ENCODE measurements around the gene SUGP2. TPM values are rescaled to one million over a fixed set of nuclear protein-coding genes. Genes with fewer than 3 reads are reported as not detected.

SUGP2 gene
- total RNA-seq, 3 donors from 2014 or later: 65.4 to 93.4 (median 69.8) TPM

DNA sequence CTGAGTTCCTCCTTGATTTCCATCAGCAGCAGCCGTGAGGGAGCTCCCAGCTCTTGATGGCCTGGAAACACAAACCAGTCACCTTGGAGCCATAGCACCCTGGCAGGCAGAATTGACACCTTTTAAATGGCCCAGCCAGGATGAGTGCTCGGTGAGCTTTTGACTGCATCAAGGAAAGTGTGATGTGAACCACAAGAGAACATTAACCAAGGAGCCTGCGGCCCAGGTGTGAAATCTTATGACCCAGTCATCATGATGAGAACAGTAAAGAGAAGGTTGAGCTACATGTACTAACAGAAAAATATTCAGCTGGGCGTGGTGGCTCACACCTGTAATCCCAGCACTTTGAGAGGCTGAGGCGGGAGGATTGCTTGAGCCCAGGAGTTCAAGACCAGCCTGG is 22.8 kb downstream of the SUGP2 start:
- no peak for DNase-seq
- no peak for ATAC-seq
- no peak overlapping the region for H3K4me3 ChIP-seq
- no peaks in the 10 kb centered on the region for H3K9me3 ChIP-seq
- no peaks in the 10 kb centered on the region for H3K4me1 ChIP-seq (ENCODE audit: low read depth)
- intact Hi-C loops (cut with DNase I, micrococcal nuclease): no loop called here
- TF ChIP-seq, protein P1, sequence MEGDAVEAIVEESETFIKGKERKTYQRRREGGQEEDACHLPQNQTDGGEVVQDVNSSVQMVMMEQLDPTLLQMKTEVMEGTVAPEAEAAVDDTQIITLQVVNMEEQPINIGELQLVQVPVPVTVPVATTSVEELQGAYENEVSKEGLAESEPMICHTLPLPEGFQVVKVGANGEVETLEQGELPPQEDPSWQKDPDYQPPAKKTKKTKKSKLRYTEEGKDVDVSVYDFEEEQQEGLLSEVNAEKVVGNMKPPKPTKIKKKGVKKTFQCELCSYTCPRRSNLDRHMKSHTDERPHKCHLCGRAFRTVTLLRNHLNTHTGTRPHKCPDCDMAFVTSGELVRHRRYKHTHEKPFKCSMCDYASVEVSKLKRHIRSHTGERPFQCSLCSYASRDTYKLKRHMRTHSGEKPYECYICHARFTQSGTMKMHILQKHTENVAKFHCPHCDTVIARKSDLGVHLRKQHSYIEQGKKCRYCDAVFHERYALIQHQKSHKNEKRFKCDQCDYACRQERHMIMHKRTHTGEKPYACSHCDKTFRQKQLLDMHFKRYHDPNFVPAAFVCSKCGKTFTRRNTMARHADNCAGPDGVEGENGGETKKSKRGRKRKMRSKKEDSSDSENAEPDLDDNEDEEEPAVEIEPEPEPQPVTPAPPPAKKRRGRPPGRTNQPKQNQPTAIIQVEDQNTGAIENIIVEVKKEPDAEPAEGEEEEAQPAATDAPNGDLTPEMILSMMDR (IDR thresholded peaks at IDR 0.05): no peak
- peaks cover 10% of the 10 kb centered on the region for H3K36me3 ChIP-seq (ENCODE audit: low read depth)

DNA sequence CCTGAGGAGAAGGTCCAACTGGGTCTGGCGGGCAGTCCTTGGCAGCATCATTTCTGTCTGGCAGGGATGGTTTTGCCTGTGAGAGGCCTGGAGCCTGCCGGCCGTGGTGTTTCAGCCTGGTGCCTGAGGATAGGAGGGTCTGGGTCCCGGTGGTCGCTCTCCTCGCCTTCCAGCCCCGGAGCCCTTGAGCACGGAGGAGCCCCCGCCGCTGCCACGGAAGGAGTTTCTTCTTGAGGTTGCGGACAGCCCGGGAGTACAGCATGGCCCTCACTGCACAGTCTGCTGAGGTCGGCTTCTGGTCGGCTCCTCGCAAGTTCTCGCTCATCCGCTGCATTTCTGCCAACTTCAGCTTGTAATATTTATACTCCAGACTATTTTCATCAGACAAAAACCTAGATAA is 23.4 kb downstream of the SUGP2 start:
- no peak overlapping the region for H3K4me3 ChIP-seq
- H3K36me3 ChIP-seq (ENCODE audit: low read depth): peaks cover 10% of the 10 kb centered on the region
- no peak for ATAC-seq
- TF ChIP-seq, protein P1 (IDR thresholded peaks at IDR 0.05): no peak
- no peaks in the 10 kb centered on the region for H3K9me3 ChIP-seq
- intact Hi-C loops (cut with DNase I, micrococcal nuclease): no loop called here
- no peak for DNase-seq
- no peaks in the 10 kb centered on the region for H3K4me1 ChIP-seq (ENCODE audit: low read depth)

DNA sequence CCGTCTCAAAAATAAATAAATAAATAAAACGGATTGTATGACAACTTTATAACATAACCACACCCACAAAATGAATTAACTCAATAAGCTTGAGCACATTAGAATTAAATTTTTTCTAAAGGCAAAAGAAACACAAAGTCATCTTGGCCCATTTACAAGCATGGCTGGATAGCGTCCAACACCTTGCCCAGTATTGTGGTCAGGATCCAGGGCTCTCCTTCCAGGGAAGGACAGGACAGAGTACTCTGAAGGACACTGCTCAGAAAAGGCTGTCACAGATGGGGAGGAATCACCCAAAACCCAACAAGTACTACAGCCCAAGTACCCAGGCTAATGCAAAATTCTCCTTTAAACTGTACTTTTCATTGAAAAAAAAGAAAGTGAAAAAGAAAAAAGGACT is 27.1 kb downstream of the SUGP2 start:
- DNase-seq (no peak), ATAC-seq (no peak)
- Histone ChIP-seq H3K36me3 (ENCODE audit: low read depth) (peaks cover 10% of the 10 kb centered on the region), H3K9me3 (no peaks in the 10 kb centered on the region), H3K4me3 (no peak overlapping the region), H3K4me1 (ENCODE audit: low read depth) (no peaks in the 10 kb centered on the region)
- intact Hi-C loops (cut with DNase I, micrococcal nuclease): no loop called here
- TF ChIP-seq, protein P1 (IDR thresholded peaks at IDR 0.05): no peak

DNA sequence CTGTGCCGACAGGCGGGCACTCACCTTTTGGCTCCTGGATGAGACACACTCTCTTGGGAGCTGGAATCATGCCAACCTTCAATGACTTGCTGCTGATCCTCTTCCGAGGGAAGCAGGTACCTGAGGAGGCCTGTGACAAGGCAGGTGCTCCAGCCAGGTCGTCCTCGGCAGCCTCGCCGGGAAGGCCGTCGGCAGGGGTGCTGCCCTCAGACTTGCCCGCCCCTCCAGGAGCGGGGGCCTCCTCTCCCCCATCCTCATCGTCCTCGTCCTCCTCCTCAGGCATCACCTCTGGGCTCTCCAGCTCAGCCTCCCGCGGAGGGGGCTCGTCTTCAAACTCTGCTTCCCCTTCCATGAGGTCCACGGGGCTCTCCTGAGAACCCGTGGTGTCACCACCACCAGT is 29.2 kb downstream of the SUGP2 start:
- intact Hi-C loops (cut with DNase I, micrococcal nuclease): no loop called here
- Histone ChIP-seq H3K36me3 (ENCODE audit: low read depth) (peaks cover 7% of the 10 kb centered on the region), H3K9me3 (no peaks in the 10 kb centered on the region), H3K4me1 (ENCODE audit: low read depth) (no peaks in the 10 kb centered on the region), H3K4me3 (no peak overlapping the region)
- no peak for ATAC-seq
- TF ChIP-seq, protein P1 (IDR thresholded peaks at IDR 0.05): no peak
- DNase-seq: no peak

DNA sequence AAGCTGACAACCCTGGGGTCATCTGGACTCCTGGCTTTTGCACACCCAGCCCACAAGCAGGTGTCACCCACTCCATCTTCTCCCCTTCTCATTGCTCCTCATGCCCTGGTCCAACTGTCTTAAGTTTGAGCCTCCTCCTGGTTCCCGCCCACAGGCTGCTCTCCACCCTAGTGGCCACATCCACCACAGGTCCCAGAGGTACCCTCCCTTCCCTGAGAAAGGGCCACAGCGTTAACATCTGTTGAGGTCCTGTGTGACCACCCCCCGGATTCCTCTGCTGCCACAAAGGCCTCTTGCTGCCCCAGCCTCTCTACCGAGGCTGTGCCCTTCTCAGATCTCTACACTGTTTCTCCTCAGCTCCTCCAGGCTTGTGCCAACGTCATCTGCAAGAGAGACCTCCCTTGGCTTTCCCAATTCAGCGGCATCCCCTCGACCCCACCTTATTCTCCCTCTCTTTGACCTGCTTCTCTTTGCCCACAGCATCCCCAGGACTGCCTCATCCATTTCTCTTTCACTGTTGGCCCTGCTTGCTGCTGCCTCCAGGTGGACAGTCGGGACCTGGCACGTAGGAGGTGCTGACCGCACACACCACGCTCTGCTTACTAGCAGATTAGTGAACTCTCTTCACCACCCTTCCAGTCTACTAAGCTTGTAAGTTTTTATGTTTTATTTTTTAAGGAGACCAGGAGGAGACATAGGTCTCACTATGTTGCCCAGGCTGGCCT is 33.3 kb downstream of the SUGP2 start:
- TF ChIP-seq, protein P1 (IDR thresholded peaks at IDR 0.05): no peak
- DNase-seq (no peak), ATAC-seq (no peak)
- no peak overlapping the region for H3K4me3 ChIP-seq
- intact Hi-C loops (cut with DNase I, micrococcal nuclease): no loop called here
- no peaks in the 10 kb centered on the region for H3K9me3 ChIP-seq
- H3K4me1 ChIP-seq (ENCODE audit: low read depth): no peaks in the 10 kb centered on the region
- H3K36me3 ChIP-seq (ENCODE audit: low read depth): no peaks in the 10 kb centered on the region
